RPMI8226 (cell line): ENCODE measurements around the gene PLIN5.

Source experiments
- DNase-seq: peaks from one replicate; pipeline ENCODE4 v3.0.0-alpha.2; 2015

PLIN5 gene, protein sequence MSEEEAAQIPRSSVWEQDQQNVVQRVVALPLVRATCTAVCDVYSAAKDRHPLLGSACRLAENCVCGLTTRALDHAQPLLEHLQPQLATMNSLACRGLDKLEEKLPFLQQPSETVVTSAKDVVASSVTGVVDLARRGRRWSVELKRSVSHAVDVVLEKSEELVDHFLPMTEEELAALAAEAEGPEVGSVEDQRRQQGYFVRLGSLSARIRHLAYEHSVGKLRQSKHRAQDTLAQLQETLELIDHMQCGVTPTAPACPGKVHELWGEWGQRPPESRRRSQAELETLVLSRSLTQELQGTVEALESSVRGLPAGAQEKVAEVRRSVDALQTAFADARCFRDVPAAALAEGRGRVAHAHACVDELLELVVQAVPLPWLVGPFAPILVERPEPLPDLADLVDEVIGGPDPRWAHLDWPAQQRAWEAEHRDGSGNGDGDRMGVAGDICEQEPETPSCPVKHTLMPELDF

GRCh38 chr19:4534836-4535658 is at the start of gene PLIN5:
Gene PLIN5 (minus strand): TSS chr19:4535224. CDS start chr19:4534074, 1,150 bp downstream.
- DNase-seq = peak; percentile 94

- DNase-seq = peak; percentile 39
These were observed 49.1 kb upstream of the PLIN5 start for GRCh38 chr19:4583961-4584669.

DNA sequence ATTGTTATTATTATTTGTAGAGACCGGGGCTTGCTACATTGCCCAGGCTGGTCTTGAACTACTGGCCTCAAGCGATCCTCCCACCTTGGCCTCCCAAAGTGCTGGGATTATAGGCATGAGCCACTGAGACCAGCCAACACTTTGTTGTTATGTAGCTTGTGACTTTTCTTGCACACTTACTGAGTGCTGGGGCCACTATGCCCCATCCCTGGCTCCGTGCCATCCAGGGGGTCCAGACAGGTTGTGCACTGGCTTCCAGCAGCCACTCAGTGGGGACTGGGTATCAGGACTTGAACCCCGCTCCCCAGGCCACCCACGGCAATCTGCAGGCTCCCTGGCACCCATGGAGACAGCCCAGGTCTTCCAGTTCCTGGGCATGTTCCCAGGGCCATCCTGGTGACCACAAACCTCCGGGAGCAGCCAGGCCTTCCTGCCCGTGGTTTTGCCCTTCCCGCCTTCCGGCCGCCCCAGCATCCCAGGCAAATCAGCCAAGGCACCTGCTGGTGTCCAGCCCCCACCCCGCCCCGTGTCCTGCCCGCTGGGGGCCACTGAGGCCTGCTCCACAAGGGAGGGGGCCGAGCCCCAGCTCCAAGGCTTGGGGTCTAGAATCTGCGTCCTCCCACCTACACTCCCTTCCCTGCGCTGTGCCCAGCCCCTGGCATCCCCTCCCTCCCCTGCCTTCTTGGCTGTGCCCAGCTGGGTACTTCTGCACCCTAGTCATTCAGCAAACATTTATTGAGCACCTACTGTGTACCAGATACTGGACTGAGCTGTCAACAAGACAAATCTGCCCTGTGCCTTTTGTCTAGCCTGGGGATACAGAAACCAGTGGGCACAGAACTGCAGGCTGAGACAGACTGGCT is 48.2 kb upstream of the PLIN5 start:
- DNase-seq = peak; percentile 40

DNA sequence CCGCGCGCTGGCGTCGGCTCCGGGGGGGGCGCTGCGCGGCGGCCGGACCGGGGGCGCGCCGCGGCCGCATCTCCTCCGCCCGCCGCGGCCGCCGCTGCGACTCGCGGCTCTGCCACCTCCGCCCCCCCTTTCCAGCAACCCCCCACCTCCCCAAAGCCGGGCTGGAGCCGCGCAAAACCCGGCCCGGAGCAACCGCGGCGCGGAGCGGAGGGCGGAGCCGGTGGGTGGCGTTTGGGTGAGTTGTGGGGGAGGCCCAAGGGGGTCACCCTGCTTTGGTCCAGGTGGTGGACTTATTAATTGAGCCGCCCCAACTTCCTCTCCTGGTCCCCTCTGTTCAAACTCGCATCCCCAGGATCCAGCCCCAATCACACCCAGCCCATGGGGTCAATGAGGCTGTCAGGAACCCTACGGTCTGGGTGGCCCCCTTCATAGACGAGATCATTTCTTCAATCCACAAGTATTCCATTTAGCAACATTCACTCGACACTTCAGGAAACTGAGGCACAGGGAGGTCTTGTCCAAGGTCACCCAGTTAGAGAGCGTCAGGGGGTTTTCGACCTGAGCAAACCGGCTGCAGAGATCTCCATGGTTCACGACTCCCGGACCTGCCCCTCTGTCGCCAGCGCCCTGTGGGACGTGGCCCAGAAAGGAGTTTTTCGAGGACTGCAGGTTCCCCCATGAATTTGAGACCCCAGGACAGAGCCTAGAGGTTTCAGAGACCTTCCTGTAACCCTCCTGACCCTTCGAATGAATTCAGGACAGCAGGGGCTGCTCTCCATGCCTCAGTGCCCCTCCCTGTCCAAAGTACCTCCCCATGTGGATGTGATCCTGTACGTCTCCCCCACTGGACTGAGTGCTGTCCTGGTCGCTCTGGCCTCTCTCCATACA is 46.9 kb upstream of the PLIN5 start:
- peak; percentile 61 for DNase-seq

DNA sequence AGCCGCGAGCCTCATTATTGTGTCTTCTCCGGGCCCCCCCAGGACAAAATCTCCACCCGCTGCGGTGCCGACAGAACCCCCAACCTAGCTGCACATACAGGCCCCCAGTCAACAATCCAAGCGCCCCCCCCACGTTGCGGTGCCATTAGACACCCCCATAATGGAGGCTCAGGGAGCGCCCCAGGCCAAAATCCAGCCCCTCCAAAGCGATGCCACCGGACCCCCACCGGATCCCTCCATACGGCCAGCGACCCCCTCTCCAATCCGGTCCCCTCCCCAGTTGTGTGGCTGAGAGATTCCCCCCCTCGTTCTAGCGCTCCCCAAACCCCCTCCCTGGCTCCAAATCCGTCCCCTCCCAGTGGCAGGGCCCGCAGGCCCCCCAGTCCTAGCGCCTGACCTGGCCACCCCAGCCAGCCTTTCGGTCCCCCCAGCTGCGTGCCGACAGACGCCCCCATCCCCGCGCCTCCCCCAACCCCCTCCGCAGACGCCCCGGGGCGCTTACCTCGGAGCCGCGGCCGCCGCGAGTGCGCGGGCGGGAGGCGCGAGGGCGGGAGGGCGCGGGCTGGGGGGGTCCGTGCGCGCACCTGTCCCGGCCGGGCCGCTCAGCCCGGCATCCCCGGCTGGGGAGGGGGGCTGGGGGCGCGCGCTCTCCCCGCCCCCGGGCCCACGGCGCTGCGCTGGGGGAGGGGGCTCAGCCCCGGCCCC is 46.1 kb upstream of the PLIN5 start:
- DNase-seq = no peak

GRCh38 chr19:4580021-4580901 is 45.2 kb upstream of the PLIN5 start:
- no peak for DNase-seq

DNA sequence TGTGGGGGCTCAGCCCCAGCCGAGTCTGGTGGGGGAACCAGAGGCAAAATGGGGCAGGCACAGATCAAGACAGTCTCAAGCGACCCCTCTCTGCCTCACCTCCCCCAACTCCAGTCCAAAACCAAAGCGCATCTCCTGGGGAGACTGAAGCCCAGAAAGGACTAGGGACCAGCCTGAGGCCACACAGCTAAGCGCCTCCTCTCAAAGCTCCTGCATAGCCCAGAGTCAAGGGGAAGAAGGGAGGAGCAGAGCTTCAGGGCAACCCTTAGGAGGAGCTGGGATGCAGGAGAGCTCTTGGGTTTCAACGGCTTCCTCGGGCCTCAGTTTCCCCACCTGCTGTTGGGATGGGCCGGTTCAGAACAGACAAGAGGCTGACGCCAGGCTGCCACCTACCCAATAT is 44.4 kb upstream of the PLIN5 start:
- DNase-seq = no peak

DNA sequence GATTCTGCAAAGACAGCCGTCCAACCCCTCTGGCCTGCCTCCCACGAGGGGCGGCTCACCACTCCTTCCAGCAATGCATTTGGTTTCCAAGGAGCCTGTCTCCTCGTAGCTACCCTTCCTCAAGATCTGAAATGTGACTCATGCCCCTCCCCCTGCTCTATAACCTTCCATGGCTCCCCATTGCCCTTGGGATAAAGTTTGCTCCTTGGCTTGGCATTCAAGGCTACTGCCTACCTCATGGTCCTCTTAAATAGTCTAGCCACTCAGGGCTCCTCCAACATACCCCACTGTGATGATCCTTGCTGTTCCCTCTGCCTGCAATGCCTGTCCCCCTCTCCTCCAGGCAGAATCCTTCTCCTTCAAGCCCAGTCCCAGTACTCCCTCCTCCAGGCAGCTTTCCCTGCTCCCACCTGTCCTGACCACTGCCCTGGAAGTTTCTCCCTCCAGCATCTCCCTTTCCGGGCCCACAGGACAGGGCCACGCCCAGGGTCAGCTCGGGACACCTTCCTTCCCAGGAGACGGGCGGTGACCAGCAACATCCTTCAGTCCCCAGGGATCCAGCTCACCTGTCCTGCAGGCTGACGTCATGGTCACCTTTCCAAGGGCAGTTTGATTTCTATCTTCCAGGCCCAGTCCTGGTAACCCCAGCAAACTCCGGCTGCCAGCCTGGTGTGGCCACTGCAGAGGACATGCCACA is 43.7 kb upstream of the PLIN5 start:
- no peak for DNase-seq

DNA sequence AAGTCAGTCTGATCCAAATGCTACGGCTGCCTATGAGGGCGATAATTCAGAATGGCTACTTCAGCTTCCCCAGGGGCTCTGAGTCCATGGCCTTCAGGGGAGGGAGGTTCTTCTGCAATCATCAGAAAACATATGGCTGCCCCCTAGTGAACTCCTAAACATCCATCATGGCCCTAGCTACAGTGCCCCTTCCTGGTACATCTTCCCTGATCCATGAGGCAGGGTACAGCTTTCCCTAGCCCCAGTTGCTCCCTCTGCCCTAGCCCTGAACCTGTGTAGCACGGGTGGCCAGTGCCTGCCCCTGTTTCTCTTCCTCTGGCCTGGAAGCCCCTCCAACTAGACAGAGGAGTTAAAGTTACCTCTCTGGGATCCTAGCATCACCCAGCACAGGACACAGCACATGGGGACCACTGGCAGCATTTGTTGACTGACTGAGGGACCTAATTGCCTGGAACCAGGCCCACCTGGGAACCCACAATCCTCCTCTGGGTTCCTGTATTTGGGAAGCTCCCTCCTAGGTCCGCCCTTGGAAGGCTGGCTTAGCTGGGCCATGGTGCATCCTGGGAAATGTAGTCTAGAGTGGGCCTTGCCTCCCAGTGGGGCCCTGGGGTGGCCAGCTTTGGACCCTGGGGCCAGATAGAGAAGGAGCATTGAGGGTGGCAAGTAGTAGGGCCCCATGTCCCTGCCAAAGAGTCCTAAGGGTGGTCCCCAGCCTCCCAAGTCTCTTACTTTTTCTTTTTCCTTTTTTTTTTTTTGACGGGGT is 42.2 kb upstream of the PLIN5 start:
- no peak for DNase-seq

DNA sequence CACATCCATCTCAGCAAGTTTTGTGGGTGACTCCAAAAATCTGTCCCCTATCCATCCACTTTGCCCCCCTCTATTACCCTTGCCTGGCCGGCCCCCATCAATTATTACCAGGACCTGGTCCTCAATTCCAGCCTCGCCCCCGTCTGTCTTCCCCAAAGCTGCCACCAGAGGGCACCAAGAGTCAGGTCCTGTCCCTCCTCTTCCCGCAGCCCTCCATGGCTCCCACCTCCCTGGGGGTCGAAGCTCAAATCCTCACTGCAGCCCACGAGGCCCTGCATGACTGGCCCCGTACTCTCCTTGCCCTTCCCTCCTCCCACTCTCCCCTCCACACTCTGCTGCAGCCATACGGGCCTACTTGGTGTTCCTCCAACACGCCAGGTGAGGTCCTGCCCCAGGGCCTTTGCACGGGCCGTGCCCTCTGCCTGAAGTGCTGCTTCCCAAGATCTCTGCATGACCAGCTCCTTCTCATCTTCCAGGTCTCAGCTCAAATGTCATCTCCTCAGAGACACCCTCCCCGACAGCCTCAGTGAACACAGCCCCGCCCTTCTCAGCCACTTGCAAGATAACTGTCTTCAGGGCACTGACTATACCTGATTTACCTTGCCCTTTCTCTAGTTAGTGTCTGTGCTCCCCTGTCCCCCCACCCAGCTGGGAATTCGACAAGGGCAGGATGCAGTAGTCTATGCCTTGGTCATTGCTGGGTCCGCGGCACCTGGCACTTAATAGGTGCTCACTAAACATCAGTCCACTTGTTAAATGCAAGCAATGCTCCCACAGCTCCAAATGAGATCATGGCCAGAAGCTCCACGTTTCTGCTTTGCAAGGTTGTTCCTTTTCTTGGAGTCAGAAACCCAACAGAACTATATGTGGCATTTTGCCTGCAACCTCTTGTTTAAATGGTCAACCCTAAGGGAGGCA is 41.3 kb upstream of the PLIN5 start:
- peak; percentile 62 for DNase-seq

DNA sequence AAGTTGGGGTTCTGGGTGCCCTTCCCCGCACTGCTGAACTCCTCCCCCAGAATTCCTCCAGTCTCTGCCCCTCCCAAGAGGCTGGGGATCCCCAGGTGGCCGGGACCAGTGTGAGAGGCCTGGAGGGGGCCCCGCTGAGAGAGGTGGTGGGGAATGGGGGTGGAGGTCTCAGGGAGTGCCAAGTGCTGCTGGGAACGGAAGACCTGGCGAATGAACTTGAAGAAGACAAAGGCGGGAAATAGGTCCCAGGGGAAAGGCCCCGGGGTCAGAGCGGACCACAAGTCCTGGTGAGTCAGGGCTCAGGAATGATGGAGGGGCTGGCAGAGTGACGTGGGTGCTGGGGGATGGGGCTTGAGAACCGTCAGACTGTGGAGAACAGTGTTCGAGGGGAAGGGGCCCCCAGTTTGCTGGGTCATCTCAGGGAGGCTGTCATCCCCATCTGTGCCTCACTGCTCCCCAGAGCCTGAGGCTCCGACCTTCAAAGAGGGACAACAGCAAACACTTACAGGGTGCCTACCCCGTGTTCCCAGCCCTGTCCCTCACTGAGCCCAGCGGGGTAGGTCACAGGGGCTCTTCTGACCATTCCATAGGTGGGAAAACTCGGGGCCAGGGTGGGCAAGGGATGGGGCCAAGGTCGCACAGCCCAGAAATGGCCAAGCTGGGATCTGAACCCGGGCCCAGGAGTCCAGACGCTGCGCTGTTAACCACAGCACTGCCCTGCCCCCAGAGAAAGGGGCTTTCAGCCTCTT is 40.4 kb upstream of the PLIN5 start:
- DNase-seq = no peak

DNA sequence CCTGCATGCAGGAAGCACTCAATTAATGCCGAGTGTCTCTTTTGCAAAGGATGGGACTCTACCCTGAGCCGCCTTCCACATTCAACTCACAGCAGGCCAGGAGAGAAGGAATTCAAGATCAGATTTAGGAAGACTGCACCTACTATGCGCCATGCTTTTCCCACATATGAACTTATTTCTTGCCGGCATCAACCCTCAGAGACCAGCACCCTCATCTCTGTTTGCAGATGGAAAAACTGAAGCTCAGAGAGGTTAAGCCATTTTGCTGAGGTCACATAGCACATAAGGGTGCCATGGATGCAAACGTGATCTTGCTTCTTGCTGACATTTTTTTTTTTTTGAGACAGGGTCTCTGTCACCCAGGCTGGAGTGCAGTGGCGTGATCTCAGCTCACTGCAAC is 38.7 kb upstream of the PLIN5 start:
- DNase-seq = no peak

DNA sequence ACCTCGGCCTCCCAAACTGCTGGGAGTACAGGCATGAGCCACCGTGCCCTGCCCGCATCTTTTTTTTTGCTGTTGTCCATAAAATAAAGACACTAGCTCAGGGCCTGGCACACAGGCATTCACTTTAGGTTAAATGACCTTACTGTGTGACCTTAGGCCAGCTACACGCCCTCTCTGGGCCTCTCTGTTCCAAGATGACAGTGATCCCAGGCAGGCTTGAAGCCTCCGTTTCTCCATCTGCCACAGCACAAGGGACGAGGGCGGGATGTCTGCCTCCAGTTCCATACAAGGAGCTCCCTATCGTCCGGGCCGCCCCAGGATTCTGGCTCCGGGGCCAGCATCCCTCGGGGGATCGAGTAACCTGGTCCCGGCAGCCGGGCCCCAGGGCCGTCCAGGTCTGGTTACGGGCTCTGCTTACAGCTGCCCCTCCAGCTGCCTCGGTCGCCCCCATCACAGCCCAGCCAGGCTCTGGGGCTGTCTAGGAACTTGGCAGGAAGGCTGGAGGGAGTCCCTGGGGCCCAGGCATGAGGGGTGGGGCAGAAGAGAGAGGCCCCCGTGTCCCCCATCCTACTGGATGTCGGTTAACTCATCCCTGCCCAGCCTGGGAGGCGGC is 36.4 kb upstream of the PLIN5 start:
- DNase-seq = no peak

- no peak for DNase-seq
These were observed 35.9 kb upstream of the PLIN5 start for GRCh38 chr19:4570916-4571304.

GRCh38 chr19:4570402-4570801 is 35.4 kb upstream of the PLIN5 start:
- no peak for DNase-seq

DNA sequence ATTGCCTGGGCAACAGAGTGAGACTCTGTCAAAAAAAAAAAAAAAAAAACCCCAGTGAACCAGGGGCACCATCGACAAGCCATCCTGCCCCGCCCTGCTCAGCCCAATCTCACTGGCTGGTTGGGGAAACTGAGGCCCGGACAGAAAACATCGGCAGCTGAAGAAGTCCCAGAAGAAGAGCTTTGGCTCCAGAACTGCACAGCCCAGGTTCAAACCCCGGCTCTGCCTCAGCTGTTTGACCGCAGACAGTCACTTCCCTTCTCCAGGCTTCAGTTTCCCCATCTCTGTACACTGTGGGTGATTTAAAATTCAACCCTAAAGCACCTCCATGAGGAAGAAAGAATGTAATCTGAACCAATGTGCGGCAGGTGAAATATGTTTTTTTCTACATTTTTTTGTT is 33.9 kb upstream of the PLIN5 start:
- DNase-seq = no peak
